PC-9 (cell line): ENCODE results near the gene LRP1B. TPM values are rescaled to one million over a fixed set of nuclear protein-coding genes. Genes with fewer than 3 reads are reported as not detected.

Source experiments
- BruUV-seq: library from RNA; stranded (reverse); fragments of 400-500 nt; replicated peaks from 2 replicates; lab custom pipeline; 2021; lab: Mats Ljungman, UMichigan
- CTCF ChIA-PET: fragments of 300-600 bp; sonication (Branson Sonifier 250); formaldehyde crosslinking; loops from one replicate; lab custom pipeline; 2022; ENCODE audit warnings: antibody characterized with exemption; lab: Charles Lee
- POLR2A ChIA-PET: fragments of 300-600 bp; sonication (Branson Sonifier 250); formaldehyde crosslinking; loops from one replicate; lab custom pipeline; 2022; ENCODE audit warnings: antibody characterized with exemption; ENCODE audit not compliant: unreplicated experiment; lab: Charles Lee
- DNase-seq, 2 experiments: peaks; one replicate each; pipeline versions ENCODE4 v3.0.0 to v3.0.0-alpha.2; 2015 to 2022; ENCODE audit warnings: mixed read lengths in 1 of 2
- H2AFZ ChIP-seq: fragments of 200-600 bp; sonication (generic); 2 replicates; pipeline ENCODE4 v1.8.1; 2017; ENCODE audit warnings: antibody characterized with exemption
- H3F3A ChIP-seq: fragments of 200-600 bp; sonication (generic); 2 replicates; pipeline ENCODE4 v1.8.1; 2017; ENCODE audit warnings: antibody characterized with exemption, mild to moderate bottlenecking, low read depth; ENCODE audit not compliant: insufficient read depth
- H3K27ac ChIP-seq: fragments of 200-600 bp; sonication (generic); 2 replicates; pipeline ENCODE4 v1.6.1; 2016; ENCODE audit warnings: mixed run types
- H3K27me3 ChIP-seq: fragments of 200-600 bp; sonication (generic); 2 replicates; pipeline ENCODE4 v1.6.1; 2016; ENCODE audit warnings: low read depth, mixed run types; ENCODE audit not compliant: insufficient read depth
- H3K36me3 ChIP-seq: fragments of 200-600 bp; sonication (generic); 2 replicates; pipeline ENCODE4 v1.6.1; 2016; ENCODE audit warnings: low read depth, mixed run types
- H3K4me1 ChIP-seq: fragments of 200-600 bp; sonication (generic); replicated peaks from 2 replicates; pipeline ENCODE4 v1.6.1; 2016; ENCODE audit warnings: mixed run types; ENCODE audit not compliant: insufficient read depth
- H3K4me2 ChIP-seq: fragments of 200-600 bp; sonication (generic); 2 replicates; pipeline ENCODE4 v1.6.1; 2017; ENCODE audit warnings: mixed run types
- H3K4me3 ChIP-seq: fragments of 200-600 bp; sonication (generic); 2 replicates; pipeline ENCODE4 v1.6.1; 2016; ENCODE audit warnings: mixed run types
- H3K79me2 ChIP-seq: fragments of 200-600 bp; sonication (generic); 2 replicates; pipeline ENCODE4 v1.6.1; 2017; ENCODE audit warnings: low read depth, mixed run types
- H3K9me2 ChIP-seq: fragments of 200-600 bp; sonication (generic); 2 replicates; pipeline ENCODE4 v1.8.1; 2017; ENCODE audit warnings: mild to moderate bottlenecking; ENCODE audit not compliant: insufficient read depth
- H3K9me3 ChIP-seq: fragments of 200-600 bp; sonication (generic); 2 replicates; pipeline ENCODE4 v1.8.1; 2016; ENCODE audit warnings: low read depth; ENCODE audit not compliant: insufficient read depth
- H4K20me1 ChIP-seq: fragments of 200-600 bp; sonication (generic); 2 replicates; pipeline ENCODE4 v1.8.1; 2017; ENCODE audit not compliant: insufficient read depth
- EZH2 ChIP-seq: fragments of 200-600 bp; sonication (generic); IDR thresholded peaks from 2 replicates; pipeline ENCODE4 v1.8.0; 2017; ENCODE audit warnings: antibody characterized with exemption, low read depth
- intact Hi-C: fragments of 100-400 bp; cut with micrococcal nuclease; formaldehyde crosslinking; loops from one replicate; pipeline ENCODE4 v1.10.0; 2022; ENCODE audit not compliant: unreplicated experiment
- total RNA-seq: library from RNA; stranded (reverse); gene quantifications from 2 replicates; pipeline ENCODE4 v1.2.3, GENCODE V29; 2021
- TF ChIP-seq, protein P1 (sequence below): fragments of 200-600 bp; sonication (generic); conservative IDR thresholded peaks from 2 replicates; pipeline ENCODE4 v1.6.1; 2017; ENCODE audit warnings: mixed run types, antibody characterized with exemption, mild to moderate bottlenecking, moderate library complexity

The LRP1B gene
- total RNA-seq, 1 experiment from 2014 or later, result 1.7 TPM

- no peaks in the 10 kb centered on the region for H3K79me2 ChIP-seq
- no peak overlapping the region for H3K4me2 ChIP-seq
- no TSS peak for BruUV-seq
- H2AFZ ChIP-seq, result no peak overlapping the region
- intact Hi-C loops, result no loop called here
- TF ChIP-seq, protein P1, sequence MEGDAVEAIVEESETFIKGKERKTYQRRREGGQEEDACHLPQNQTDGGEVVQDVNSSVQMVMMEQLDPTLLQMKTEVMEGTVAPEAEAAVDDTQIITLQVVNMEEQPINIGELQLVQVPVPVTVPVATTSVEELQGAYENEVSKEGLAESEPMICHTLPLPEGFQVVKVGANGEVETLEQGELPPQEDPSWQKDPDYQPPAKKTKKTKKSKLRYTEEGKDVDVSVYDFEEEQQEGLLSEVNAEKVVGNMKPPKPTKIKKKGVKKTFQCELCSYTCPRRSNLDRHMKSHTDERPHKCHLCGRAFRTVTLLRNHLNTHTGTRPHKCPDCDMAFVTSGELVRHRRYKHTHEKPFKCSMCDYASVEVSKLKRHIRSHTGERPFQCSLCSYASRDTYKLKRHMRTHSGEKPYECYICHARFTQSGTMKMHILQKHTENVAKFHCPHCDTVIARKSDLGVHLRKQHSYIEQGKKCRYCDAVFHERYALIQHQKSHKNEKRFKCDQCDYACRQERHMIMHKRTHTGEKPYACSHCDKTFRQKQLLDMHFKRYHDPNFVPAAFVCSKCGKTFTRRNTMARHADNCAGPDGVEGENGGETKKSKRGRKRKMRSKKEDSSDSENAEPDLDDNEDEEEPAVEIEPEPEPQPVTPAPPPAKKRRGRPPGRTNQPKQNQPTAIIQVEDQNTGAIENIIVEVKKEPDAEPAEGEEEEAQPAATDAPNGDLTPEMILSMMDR, result no peak
- TF ChIP-seq EZH2, result no peak
- no peak overlapping the region for H3K4me3 ChIP-seq
- H3K4me1 ChIP-seq, result no peaks in the 10 kb centered on the region
- no peak overlapping the region for H3K27ac ChIP-seq
- ChIA-PET CTCF (no interaction called here), POLR2A (no interaction called here)
- DNase-seq, result no peak
- H3K27me3 ChIP-seq, result no peaks in the 10 kb centered on the region
- no peaks in the 10 kb centered on the region for H3K36me3 ChIP-seq
- H3K9me3 ChIP-seq, result no peaks in the 10 kb centered on the region
- H3F3A ChIP-seq, result no peaks in the 10 kb centered on the region
- no peaks in the 10 kb centered on the region for H4K20me1 ChIP-seq
- H3K9me2 ChIP-seq, result 0 out of 2 replicates have a peak, but pooled peaks cover 5% of the 10 kb centered on the region
Observed at GRCh38 chr2:141957827-141958450, 172.9 kb downstream of the LRP1B start.

GRCh38 chr2:141957321-141957720 lies 173.5 kb downstream of the LRP1B start:
- intact Hi-C loops, result no loop called here
- Histone ChIP-seq H3K9me3 (no peaks in the 10 kb centered on the region), H4K20me1 (no peaks in the 10 kb centered on the region), H2AFZ (no peak overlapping the region), H3K4me2 (no peak overlapping the region), H3K27ac (no peak overlapping the region), H3K4me3 (no peak overlapping the region), H3K27me3 (no peaks in the 10 kb centered on the region), H3K9me2 (0 out of 2 replicates have a peak, but pooled peaks cover 5% of the 10 kb centered on the region), H3K36me3 (no peaks in the 10 kb centered on the region), H3F3A (no peaks in the 10 kb centered on the region), H3K4me1 (no peaks in the 10 kb centered on the region), H3K79me2 (no peaks in the 10 kb centered on the region)
- no peak for DNase-seq
- no peak for TF ChIP-seq EZH2
- TF ChIP-seq, protein P1, result no peak
- ChIA-PET POLR2A (no interaction called here), CTCF (no interaction called here)
- no TSS peak for BruUV-seq

GRCh38 chr2:141947396-141948114 lies 183.3 kb downstream of the LRP1B start:
- POLR2A ChIA-PET, result no interaction called here
- H3K27ac ChIP-seq, result no peak overlapping the region
- no peaks in the 10 kb centered on the region for H3K4me1 ChIP-seq
- H3F3A ChIP-seq, result no peaks in the 10 kb centered on the region
- H3K36me3 ChIP-seq, result no peaks in the 10 kb centered on the region
- BruUV-seq, result no TSS peak
- H3K4me2 ChIP-seq, result no peak overlapping the region
- no peak for TF ChIP-seq EZH2
- TF ChIP-seq, protein P1, result no peak
- intact Hi-C loops, result no loop called here
- H3K9me2 ChIP-seq, result no peaks in the 10 kb centered on the region
- no peaks in the 10 kb centered on the region for H3K27me3 ChIP-seq
- no peak overlapping the region for H2AFZ ChIP-seq
- no peaks in the 10 kb centered on the region for H4K20me1 ChIP-seq
- no peak for DNase-seq
- H3K79me2 ChIP-seq, result no peaks in the 10 kb centered on the region
- H3K9me3 ChIP-seq, result no peaks in the 10 kb centered on the region
- CTCF ChIA-PET, result no interaction called here
- H3K4me3 ChIP-seq, result no peak overlapping the region
